Breast epithelium (tissue), 3 donors: ENCODE data around the gene SLC25A38.

Experiments used
- CTCF ChIP-seq, 3 donors: fragments of 450-650 bp; IDR thresholded peaks; one replicate each; pipeline ENCODE4 v1.5.1; 2016 to 2017; ENCODE audit warnings: antibody characterized with exemption in 3 of 3, mild to moderate bottlenecking in 3 of 3, moderate library complexity in 3 of 3
- POLR2A ChIP-seq: fragments of 450-650 bp; IDR thresholded peaks from one replicate; pipeline ENCODE4 v1.6.1; 2016; ENCODE audit warnings: antibody characterized with exemption, mild to moderate bottlenecking, moderate library complexity
- POLR2AphosphoS5 ChIP-seq, 3 donors: sonication (generic); formaldehyde crosslinking; IDR thresholded peaks; one replicate each; pipeline ENCODE4 v1.6.1; 2017; ENCODE audit warnings: antibody characterized with exemption in 3 of 3

GRCh38 chr3:39426312-39426711, 43.1 kb downstream of the SLC25A38 start:
- no peak for TF ChIP-seq CTCF (IDR thresholded peaks at IDR 0.05)
- no peak for TF ChIP-seq POLR2AphosphoS5 (IDR thresholded peaks at IDR 0.05)
- no peak for TF ChIP-seq POLR2A
